Osteocyte (in vitro differentiated cells): Measurements from ENCODE around the gene SMYD5. TPM values are rescaled to one million over a fixed set of nuclear protein-coding genes. Genes with fewer than 3 reads are reported as not detected.

Source experiments
- DNase-seq: peaks from one replicate; pipeline ENCODE4 v3.0.0; 2021; ENCODE audit warnings: mixed read lengths; ENCODE audit not compliant: unreplicated experiment; ENCODE audit errors: extremely low spot score
- H3K27ac Mint-ChIP-seq: one replicate; pipeline ENCODE4 v1.8.0; 2021; ENCODE audit warnings: mild to moderate bottlenecking, mixed read lengths; ENCODE audit not compliant: unreplicated experiment
- H3K27me3 Mint-ChIP-seq: one replicate; pipeline ENCODE4 v1.8.0; 2021; ENCODE audit warnings: mixed read lengths; ENCODE audit not compliant: unreplicated experiment
- H3K36me3 Mint-ChIP-seq: one replicate; pipeline ENCODE4 v1.8.0; 2021; ENCODE audit warnings: mixed read lengths; ENCODE audit not compliant: unreplicated experiment
- H3K4me1 Mint-ChIP-seq: one replicate; pipeline ENCODE4 v1.8.0; 2021; ENCODE audit warnings: mixed read lengths; ENCODE audit not compliant: unreplicated experiment
- H3K4me3 Mint-ChIP-seq: one replicate; pipeline ENCODE4 v1.8.0; 2021; ENCODE audit warnings: mild to moderate bottlenecking, moderate library complexity, mixed read lengths; ENCODE audit not compliant: unreplicated experiment
- H3K9me3 Mint-ChIP-seq: one replicate; pipeline ENCODE4 v1.8.0; 2021; ENCODE audit warnings: mixed read lengths; ENCODE audit not compliant: unreplicated experiment
- CTCF ChIP-seq: fragments of 200-600 bp; sonication (generic); IDR thresholded peaks from 2 replicates; pipeline ENCODE4 v1.5.0; 2021; ENCODE audit warnings: antibody characterized with exemption, mild to moderate bottlenecking, moderate library complexity
- total RNA-seq: library from RNA; stranded (reverse); gene quantifications from 2 replicates; pipeline ENCODE4 v1.2.1, GENCODE V29; 2021

SMYD5 gene
- total RNA-seq, 1 donor from 2014 or later, result 17.1 TPM

- Mint-ChIP-seq H3K36me3 (no peaks in the 10 kb centered on the region), H3K9me3 (no peaks in the 10 kb centered on the region), H3K27me3 (peaks cover 30% of the 10 kb centered on the region), H3K4me1 (peaks cover 29% of the 10 kb centered on the region), H3K4me3 (no peak overlapping the region), H3K27ac (no peak overlapping the region)
- no peak for TF ChIP-seq CTCF
- DNase-seq, result no peak
Observed at GRCh38 chr2:73210696-73211095, 3.3 kb upstream of the SMYD5 start.

- Mint-ChIP-seq H3K36me3 (no peaks in the 10 kb centered on the region), H3K4me1 (peaks cover 33% of the 10 kb centered on the region), H3K27me3 (peaks cover 21% of the 10 kb centered on the region), H3K27ac (no peak overlapping the region), H3K4me3 (no peak overlapping the region), H3K9me3 (no peaks in the 10 kb centered on the region)
- TF ChIP-seq CTCF, result no peak
- no peak for DNase-seq
Observed at GRCh38 chr2:73212098-73212447, 2.0 kb upstream of the SMYD5 start.

- H3K4me1 Mint-ChIP-seq, result peaks cover 34% of the 10 kb centered on the region
- H3K36me3 Mint-ChIP-seq, result no peaks in the 10 kb centered on the region
- H3K9me3 Mint-ChIP-seq, result no peaks in the 10 kb centered on the region
- peaks cover 21% of the 10 kb centered on the region for H3K27me3 Mint-ChIP-seq
- peak overlapping the region; percentile 26 for H3K4me3 Mint-ChIP-seq
- DNase-seq, result peak; percentile 89
- H3K27ac Mint-ChIP-seq, result no peak overlapping the region
- peak; percentile 91 for TF ChIP-seq CTCF
Observed at GRCh38 chr2:73212448-73213176, 1.4 kb upstream of the SMYD5 start.

GRCh38 chr2:73215254-73215653 is 1.2 kb downstream of the SMYD5 start:
- Mint-ChIP-seq H3K4me3 (peak overlapping the region; percentile 84), H3K9me3 (no peaks in the 10 kb centered on the region), H3K36me3 (no peaks in the 10 kb centered on the region), H3K4me1 (peaks cover 34% of the 10 kb centered on the region), H3K27ac (peak overlapping the region; percentile 90), H3K27me3 (peaks cover 2% of the 10 kb centered on the region)
- TF ChIP-seq CTCF, result no peak
- no peak for DNase-seq

- peaks cover 7% of the 10 kb centered on the region for H3K36me3 Mint-ChIP-seq
- H3K9me3 Mint-ChIP-seq, result no peaks in the 10 kb centered on the region
- no peak overlapping the region for H3K27ac Mint-ChIP-seq
- no peaks in the 10 kb centered on the region for H3K27me3 Mint-ChIP-seq
- no peak for TF ChIP-seq CTCF
- no peak overlapping the region for H3K4me3 Mint-ChIP-seq
- DNase-seq, result no peak
- peaks cover 33% of the 10 kb centered on the region for H3K4me1 Mint-ChIP-seq
Observed at GRCh38 chr2:73217160-73217559, 3.1 kb downstream of the SMYD5 start.
